Choroid plexus epithelial cell (primary cell): ENCODE measurements around the gene APBA2.

Source experiments
- DNase-seq: peaks from one replicate; pipeline ENCODE4 v3.0.0-alpha.2; 2010; ENCODE audit warnings: low read depth
- H3K4me3 ChIP-seq: 2 replicates; pipeline ENCODE4 v1.5.1; 2011; ENCODE audit warnings: low read depth, mild to moderate bottlenecking, control low read depth, low read length, moderate library complexity
- TF ChIP-seq, protein P1 (sequence below): conservative IDR thresholded peaks from 2 replicates; pipeline ENCODE4 v1.5.1; 2011; ENCODE audit warnings: low read depth, mild to moderate bottlenecking, control low read depth, inconsistent platforms, low read length, moderate library complexity

The APBA2 gene

GRCh38 chr15:29012097-29012496 lies 126.3 kb downstream of the APBA2 start:
- no peak for DNase-seq
- H3K4me3 ChIP-seq = no peak overlapping the region
- TF ChIP-seq, protein P1, sequence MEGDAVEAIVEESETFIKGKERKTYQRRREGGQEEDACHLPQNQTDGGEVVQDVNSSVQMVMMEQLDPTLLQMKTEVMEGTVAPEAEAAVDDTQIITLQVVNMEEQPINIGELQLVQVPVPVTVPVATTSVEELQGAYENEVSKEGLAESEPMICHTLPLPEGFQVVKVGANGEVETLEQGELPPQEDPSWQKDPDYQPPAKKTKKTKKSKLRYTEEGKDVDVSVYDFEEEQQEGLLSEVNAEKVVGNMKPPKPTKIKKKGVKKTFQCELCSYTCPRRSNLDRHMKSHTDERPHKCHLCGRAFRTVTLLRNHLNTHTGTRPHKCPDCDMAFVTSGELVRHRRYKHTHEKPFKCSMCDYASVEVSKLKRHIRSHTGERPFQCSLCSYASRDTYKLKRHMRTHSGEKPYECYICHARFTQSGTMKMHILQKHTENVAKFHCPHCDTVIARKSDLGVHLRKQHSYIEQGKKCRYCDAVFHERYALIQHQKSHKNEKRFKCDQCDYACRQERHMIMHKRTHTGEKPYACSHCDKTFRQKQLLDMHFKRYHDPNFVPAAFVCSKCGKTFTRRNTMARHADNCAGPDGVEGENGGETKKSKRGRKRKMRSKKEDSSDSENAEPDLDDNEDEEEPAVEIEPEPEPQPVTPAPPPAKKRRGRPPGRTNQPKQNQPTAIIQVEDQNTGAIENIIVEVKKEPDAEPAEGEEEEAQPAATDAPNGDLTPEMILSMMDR = no peak

DNA sequence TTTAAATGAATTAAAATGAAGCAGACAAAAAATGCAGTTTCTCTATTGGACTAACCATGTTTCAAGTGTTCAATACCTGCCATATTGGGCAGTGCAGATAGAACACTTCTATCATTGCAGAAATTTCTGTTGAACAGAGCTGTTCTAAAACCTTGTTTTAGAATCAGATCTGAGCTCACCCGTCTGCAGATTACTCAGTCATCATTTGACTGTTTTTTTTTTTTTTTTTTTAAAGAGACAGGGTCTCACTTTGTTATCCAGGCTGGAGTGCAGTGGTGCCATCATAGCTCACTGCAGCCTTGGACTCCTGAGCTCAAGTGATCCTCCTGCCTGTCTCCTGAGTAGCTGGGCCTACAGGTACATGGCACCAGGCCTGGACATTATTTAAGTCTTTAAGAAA lies 128.7 kb downstream of the APBA2 start:
- DNase-seq = peak; percentile 16
- H3K4me3 ChIP-seq = no peak overlapping the region
- TF ChIP-seq, protein P1 = no peak

GRCh38 chr15:29016518-29016917 lies 130.7 kb downstream of the APBA2 start:
- no peak overlapping the region for H3K4me3 ChIP-seq
- TF ChIP-seq, protein P1 = no peak
- no peak for DNase-seq

DNA sequence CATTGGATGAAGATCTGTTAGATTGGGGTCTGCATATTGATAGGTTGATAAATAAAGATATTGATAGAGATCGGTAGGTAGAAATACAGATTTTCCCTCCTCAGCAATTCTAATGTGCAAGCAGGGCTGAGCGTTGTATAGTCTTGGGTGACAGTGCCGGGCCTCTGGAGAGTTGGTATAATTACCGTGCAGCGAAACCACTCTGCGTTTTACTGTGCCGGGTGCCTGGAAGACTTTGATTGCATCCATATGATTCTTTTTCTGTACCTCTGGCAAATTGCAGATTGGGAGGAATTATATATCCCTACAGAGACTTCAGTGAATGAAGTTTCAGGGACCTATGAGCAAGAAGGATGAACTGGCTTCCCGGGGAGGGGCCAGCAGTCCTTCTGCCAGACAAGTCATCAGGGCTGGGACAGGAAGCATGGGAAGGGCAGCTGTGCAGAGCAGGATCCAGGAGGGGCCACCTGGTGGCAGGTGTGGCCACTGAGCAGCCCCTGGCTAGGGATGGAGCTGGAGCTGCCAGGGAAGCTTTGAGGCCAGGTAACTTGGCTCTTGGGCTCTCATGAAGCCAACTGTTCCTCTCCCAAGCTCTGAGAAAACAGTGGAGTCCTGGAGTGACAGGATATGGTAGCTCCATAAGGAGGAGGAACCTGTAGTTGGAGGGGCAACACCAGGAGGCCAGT lies 132.5 kb downstream of the APBA2 start:
- no peak for DNase-seq
- H3K4me3 ChIP-seq = no peak overlapping the region
- TF ChIP-seq, protein P1 = no peak

GRCh38 chr15:29018995-29019976 lies 133.5 kb downstream of the APBA2 start:
- H3K4me3 ChIP-seq = no peak overlapping the region
- peak; percentile 31 for DNase-seq
- TF ChIP-seq, protein P1 = no peak

GRCh38 chr15:29021857-29022256 lies 136.1 kb downstream of the APBA2 start:
- H3K4me3 ChIP-seq = no peak overlapping the region
- no peak for DNase-seq
- TF ChIP-seq, protein P1 = no peak
